Mucosa of stomach (tissue), 1 donor: ENCODE results near the gene FMNL2.

Experiments
- H3K27me3 ChIP-seq: one replicate; pipeline ENCODE4 v1.7.0; 2013; ENCODE audit warnings: mild to moderate bottlenecking, low read length; ENCODE audit not compliant: control insufficient read depth, insufficient read depth
- H3K36me3 ChIP-seq: one replicate; pipeline ENCODE4 v1.7.0; 2013; ENCODE audit warnings: low read length; ENCODE audit not compliant: control insufficient read depth, insufficient read depth
- H3K4me1 ChIP-seq: one replicate; pipeline ENCODE4 v1.7.0; 2013; ENCODE audit warnings: mild to moderate bottlenecking, low read length; ENCODE audit not compliant: control insufficient read depth, insufficient read depth
- H3K4me3 ChIP-seq: one replicate; pipeline ENCODE4 v1.7.0; 2013; ENCODE audit warnings: low read length
- H3K9ac ChIP-seq: one replicate; pipeline ENCODE4 v1.7.0; 2013; ENCODE audit warnings: mild to moderate bottlenecking, low read length, moderate library complexity
- H3K9me3 ChIP-seq: one replicate; pipeline ENCODE4 v1.7.0; 2013; ENCODE audit warnings: mild to moderate bottlenecking, low read length, moderate library complexity; ENCODE audit not compliant: control insufficient read depth
- donor health status: Pancreatic carcinoma.

Gene FMNL2

DNA sequence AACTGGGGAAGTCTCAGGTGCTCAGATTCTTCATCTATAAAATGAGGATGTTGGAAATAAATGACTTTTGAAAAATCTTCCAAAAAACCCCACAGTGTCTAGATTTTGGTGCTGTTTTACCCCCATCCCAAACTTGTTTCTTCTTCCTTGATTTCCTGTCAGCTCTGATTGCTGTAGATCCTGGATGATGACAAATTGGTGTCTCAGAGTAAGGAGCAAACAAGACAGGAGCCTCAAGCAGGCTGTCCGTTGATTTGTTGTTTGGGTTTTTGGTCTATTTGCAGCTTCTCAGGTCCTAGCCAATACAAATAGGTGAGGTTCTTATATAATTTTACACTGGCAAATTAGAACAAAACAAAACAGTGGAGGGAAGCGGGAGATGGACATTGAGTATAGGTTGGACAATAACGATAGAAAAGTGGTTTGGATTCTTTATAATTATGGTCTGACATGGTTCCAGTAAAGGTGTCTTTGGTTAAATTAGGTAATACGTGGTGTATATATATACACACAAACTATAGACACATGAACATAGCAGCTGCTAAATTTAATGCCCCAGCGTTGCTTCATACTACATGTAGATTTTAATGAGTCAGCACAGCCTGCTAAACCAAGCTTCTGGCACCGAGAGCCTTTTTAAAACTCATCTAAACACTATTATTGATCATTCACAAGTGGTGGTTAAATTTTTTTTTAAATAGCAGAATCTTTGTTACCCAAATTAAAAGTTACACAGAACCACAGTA lies 142.5 kb downstream of the FMNL2 start:
- no peaks in the 10 kb centered on the region for H3K36me3 ChIP-seq
- no peak overlapping the region for H3K9ac ChIP-seq
- H3K4me3 ChIP-seq, result no peak overlapping the region
- H3K27me3 ChIP-seq, result no peaks in the 10 kb centered on the region
- H3K9me3 ChIP-seq, result no peaks in the 10 kb centered on the region
- H3K4me1 ChIP-seq, result peaks cover 15% of the 10 kb centered on the region

DNA sequence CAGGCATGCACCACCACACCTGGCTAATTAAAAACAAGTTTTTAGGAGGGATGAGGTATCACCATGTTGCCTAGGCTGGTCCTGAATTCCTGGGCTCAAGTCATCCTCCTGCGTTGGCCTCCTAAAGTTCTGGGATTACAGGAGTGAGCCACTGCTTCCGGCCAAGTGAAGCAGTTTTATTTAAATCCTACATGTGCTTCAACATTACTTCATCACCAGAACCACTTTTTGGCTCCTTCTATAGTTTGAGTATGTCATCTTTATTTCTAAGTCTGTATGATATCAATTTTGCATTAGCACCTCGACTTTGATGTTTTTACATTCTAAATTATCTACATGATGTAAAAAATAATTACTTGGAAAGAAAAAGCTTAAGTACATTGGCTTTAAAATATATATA lies 144.3 kb downstream of the FMNL2 start:
- Histone ChIP-seq H3K4me1 (no peaks in the 10 kb centered on the region), H3K9me3 (no peaks in the 10 kb centered on the region), H3K27me3 (no peaks in the 10 kb centered on the region)

DNA sequence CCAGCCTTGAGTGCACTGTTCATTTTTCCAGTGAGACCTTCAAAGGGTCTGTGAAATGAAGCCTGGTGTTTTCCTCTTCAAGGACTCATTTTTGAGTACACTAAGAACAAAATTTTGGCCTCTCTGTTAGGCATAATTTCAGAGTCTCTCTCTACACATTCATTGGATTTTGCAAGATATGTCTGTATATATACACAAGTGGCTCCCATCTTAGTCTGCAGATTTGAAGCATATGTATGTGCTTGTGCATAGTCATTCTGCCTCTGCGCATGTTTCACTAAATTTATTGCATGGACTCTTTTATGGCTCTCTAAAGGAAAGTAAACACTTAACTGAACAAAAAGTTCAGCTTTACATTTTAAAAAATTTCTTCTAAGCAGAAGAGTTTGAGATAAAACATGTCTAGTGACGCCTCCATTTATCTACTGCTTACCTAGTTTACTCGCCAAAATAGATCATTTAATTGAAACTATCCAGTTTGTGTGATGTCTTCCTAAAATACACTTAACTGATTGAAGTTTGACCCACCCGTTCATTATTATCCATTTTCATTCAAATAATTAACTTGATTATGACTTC lies 145.9 kb downstream of the FMNL2 start:
- Histone ChIP-seq H3K36me3 (no peaks in the 10 kb centered on the region), H3K4me1 (no peaks in the 10 kb centered on the region), H3K9ac (no peak overlapping the region), H3K9me3 (no peaks in the 10 kb centered on the region), H3K4me3 (no peak overlapping the region), H3K27me3 (no peaks in the 10 kb centered on the region)

More for the DNA sequence above, 144.3 kb downstream of the FMNL2 start:
- Histone ChIP-seq H3K4me3 (no peak overlapping the region), H3K9ac (no peak overlapping the region), H3K36me3 (no peaks in the 10 kb centered on the region)

DNA sequence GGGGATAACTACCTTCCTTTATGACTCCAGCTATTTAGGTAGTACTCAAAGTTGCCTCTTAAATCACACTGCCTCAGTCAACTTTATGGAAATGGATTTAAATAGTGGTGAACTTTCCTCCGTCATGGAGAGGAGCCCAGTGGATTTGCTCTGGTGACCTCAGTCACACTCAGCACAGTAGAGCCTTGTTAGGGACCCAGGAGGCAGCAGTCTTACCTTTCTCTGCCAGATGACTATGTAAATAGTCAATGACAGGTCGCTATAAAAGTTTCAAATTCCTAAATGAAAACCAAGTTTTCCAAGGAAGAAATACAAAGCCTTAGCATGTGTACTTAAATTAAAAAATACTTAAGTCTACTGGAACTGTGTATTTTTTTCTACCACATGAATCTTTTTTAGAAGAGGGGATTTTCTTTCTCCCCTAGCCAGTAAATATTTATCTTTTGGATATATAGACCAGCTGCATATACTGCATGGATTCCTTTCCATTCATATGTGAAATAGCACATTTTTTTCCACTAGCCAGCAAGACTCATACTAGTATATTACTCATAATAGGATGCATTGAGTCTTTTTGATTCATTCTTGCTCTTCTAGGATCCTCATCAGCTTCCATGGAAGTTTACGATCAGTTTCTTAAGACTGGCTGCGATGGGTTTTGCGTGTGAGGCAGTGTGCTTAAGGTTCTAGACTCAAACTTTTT lies 147.1 kb downstream of the FMNL2 start:
- Histone ChIP-seq H3K4me3 (no peak overlapping the region), H3K9ac (no peak overlapping the region), H3K9me3 (no peaks in the 10 kb centered on the region)

DNA sequence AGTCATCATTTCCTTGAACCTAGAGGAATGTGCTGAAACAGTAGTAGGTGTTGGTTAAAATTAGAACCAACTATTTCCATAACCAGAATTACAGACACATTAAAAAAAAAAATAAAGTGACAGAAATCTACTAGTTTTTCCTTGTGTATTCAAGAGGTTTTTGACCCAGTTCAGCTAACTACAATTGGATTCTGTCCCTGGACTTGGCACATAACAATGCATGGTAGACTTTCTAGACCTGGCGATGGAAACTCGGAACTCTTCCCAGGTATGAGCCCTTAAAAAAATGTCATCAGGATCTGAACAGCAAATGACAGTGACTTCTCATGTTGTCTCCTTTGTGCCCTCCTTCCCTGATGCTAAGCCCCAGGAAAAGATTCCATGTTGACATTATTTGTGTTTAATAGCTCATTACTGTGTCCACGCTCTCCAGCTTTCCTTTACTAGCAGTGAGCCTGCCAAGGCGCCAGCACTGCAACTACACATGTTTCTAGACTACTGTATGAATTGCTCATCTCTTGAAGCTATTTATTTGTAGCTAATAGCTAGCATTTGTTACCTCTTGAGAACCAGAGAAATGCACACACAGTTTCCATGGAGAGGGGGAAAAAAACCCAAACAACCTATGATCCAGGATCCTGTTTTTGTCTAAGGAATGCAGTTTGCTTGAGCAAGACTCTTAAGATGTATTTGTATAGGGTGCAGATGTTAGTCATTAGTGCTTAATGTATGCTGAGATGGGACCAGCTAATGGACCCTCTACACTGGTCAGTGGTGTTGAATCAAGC lies 148.5 kb downstream of the FMNL2 start:
- Histone ChIP-seq H3K27me3 (no peaks in the 10 kb centered on the region), H3K36me3 (no peaks in the 10 kb centered on the region), H3K9me3 (no peaks in the 10 kb centered on the region), H3K4me3 (no peak overlapping the region), H3K4me1 (no peaks in the 10 kb centered on the region), H3K9ac (no peak overlapping the region)

More for the DNA sequence above, 147.1 kb downstream of the FMNL2 start:
- Histone ChIP-seq H3K27me3 (no peaks in the 10 kb centered on the region), H3K4me1 (no peaks in the 10 kb centered on the region), H3K36me3 (no peaks in the 10 kb centered on the region)

DNA sequence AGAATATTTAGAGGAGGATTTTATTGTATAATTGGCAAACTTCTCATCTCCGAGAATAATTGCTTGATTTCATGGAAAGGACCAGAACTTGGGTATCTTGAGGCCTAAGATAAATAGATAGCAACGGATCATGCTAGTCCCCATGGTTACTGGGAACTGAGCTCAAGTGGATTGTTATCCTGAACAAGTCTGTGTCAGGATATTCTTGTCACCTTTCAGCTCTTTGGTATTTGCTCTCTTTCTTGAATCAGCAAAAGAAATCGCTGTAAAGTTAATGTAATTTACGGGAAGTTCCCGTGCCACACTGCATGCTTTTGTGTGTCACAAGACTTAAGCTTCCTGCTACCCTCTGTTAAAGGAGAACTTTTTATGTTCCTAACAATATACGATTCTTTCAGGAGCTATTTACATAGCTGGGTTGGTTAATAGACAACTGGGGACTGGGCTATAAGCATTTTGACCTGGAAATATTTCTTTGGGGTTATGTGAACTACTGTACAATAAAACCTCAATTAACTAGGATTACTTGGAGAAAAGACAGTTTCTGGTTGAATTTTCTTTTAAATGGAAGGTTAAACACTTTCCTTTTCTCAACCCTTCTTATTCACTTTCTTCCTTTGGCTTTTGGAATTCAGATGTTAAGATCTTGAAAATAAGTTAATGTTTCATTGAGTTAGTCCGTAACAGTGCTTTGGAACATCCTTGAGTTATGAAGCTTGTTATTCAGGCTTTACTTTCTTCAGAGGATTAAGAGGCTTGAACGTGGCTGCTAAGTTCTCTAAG lies 151.2 kb downstream of the FMNL2 start:
- H3K4me3 ChIP-seq, result no peak overlapping the region
- no peaks in the 10 kb centered on the region for H3K27me3 ChIP-seq
- no peaks in the 10 kb centered on the region for H3K36me3 ChIP-seq
- peaks cover 3% of the 10 kb centered on the region for H3K4me1 ChIP-seq
- H3K9ac ChIP-seq, result no peak overlapping the region
- H3K9me3 ChIP-seq, result no peaks in the 10 kb centered on the region

DNA sequence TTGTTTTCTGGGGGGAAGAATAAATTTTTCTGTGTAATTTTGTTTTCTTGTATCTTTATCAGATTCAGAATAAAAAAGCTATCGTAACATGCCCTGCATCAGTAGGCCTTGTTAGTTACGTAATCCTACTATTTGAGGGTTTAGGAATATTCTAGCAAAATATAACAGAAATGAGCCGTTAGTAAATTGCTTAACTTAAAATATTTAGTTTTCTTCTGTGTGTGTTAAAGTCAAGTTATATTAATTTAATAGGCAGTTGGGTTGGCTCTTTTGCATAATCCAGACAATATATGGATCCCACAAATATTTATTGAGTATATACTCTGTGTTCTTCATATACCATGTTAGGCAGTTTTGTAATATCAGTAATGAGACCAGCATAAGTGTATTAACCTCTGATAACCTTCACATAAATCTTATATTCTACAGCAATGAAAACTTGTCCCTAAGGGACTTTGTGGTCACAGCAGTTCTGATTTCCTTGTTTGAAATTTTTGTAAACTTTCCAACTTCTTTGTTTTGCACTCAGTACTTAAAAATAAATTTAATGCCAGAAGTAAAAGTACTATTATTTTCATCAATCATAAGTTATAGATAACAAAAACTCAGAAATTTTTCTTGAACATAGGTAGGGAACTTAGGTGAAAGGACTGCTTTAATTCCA lies 151.9 kb downstream of the FMNL2 start:
- H3K4me1 ChIP-seq, result peaks cover 4% of the 10 kb centered on the region
- H3K9ac ChIP-seq, result no peak overlapping the region
- H3K36me3 ChIP-seq, result no peaks in the 10 kb centered on the region
- H3K9me3 ChIP-seq, result no peaks in the 10 kb centered on the region
- H3K4me3 ChIP-seq, result no peak overlapping the region
- H3K27me3 ChIP-seq, result no peaks in the 10 kb centered on the region

DNA sequence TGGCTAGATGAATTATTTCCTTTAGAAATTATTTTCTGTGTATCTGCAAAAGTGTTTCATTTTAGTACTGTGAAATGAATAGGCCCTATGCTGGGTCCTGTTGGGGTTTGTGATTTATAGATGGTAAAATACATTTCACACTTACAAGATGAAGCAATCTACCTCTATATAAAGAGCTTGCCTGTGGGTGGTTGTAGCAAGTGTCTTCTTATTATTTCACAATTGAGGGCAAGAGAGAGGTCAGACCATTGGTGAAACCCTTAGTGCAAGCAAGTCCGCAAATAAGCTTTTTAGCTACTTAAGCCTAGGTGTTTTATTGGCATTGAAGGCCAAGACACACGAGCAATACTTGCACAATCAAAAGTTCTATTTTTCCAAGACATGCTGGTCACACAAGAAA lies 153.1 kb downstream of the FMNL2 start:
- no peak overlapping the region for H3K9ac ChIP-seq
- H3K27me3 ChIP-seq, result no peaks in the 10 kb centered on the region
- no peaks in the 10 kb centered on the region for H3K36me3 ChIP-seq
- no peak overlapping the region for H3K4me3 ChIP-seq
- peaks cover 4% of the 10 kb centered on the region for H3K4me1 ChIP-seq
- no peaks in the 10 kb centered on the region for H3K9me3 ChIP-seq

DNA sequence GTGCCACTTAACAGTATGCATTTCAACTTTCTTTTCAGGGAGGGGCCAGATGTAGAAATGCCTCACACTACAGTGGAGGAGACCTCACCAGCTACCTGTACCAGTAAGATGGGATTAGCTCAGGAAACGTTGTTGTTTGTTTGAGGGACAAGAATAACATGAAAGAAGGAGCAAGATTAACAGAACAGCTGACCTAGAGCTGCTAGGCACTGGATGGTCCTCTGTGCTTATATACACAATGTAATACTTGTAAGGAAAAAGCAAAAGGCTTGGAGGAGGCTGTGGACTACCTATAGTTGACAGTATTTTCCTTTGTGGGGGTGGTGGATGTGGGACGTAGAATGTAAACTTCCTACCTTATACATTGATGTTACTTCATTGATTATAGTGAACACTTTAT lies 154.4 kb downstream of the FMNL2 start:
- H3K4me1 ChIP-seq, result peaks cover 4% of the 10 kb centered on the region
- H3K27me3 ChIP-seq, result no peaks in the 10 kb centered on the region
- H3K4me3 ChIP-seq, result no peak overlapping the region
- H3K9me3 ChIP-seq, result no peaks in the 10 kb centered on the region
- H3K36me3 ChIP-seq, result no peaks in the 10 kb centered on the region
- no peak overlapping the region for H3K9ac ChIP-seq

DNA sequence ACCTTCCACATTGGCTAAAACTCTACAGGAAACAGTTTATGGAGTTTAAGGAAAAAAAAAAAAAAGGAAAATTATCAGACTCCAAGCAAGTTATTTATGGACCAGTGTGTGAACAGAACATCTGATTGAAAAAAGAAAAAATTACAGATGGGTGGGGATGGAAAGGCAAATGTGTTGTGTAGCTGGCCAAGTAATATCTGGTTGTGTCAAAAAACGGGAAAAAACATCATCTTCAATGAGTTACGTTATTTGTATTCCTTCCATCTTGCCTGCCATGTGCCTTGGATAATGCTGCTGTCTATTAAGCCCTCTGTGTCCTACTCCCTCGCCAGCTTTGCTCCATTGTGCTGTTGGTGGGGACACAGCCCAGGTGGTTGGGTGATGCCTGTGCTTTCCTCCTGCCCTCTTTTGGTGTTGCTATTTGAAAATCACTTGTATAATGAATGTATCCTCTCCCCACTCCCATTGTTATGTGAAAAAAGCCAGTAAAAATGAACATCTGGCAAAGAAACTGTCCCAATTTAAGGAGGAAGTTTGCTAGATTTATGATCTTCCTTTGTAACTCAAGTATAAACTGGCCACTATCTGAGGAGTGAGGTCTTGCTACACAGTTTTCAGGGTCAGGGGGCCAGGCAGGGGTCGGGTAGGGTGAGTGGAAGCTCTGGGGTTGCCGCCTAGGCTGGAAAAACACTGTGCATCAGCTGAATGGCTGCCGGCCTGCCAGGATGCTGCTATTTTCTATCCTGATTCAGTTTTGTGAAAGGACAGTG lies 155.9 kb downstream of the FMNL2 start:
- no peaks in the 10 kb centered on the region for H3K27me3 ChIP-seq
- H3K4me1 ChIP-seq, result peaks cover 4% of the 10 kb centered on the region
- no peak overlapping the region for H3K4me3 ChIP-seq
- H3K9ac ChIP-seq, result no peak overlapping the region
- no peaks in the 10 kb centered on the region for H3K36me3 ChIP-seq
- no peaks in the 10 kb centered on the region for H3K9me3 ChIP-seq
